Caco-2 (cell line): ENCODE measurements around the gene KMT2C. TPM values are rescaled to one million over a fixed set of nuclear protein-coding genes. Genes with fewer than 3 reads are reported as not detected.
A peak's percentile ranks its signal among the peaks of the same experiment; 100 is the strongest.

Experiments
- BruUV-seq: library from RNA; stranded (reverse); fragments of 400-500 nt; replicated peaks from 2 replicates; lab custom pipeline; 2021; lab: Mats Ljungman, UMichigan
- CTCF ChIA-PET: fragments of 300-600 bp; sonication (Branson Sonifier 250); formaldehyde crosslinking; loops from one replicate; lab custom pipeline; 2022; ENCODE audit warnings: antibody characterized with exemption; lab: Charles Lee
- POLR2A ChIA-PET: fragments of 300-600 bp; sonication (Branson Sonifier 250); formaldehyde crosslinking; loops from one replicate; lab custom pipeline; 2022; ENCODE audit warnings: antibody characterized with exemption; lab: Charles Lee
- DNase-seq, 2 experiments: peaks; one replicate each; pipeline versions ENCODE4 v3.0.0 to v3.0.0-alpha.2; 2020 to 2022
- H3K27me3 ChIP-seq: replicated peaks from 2 replicates; pipeline ENCODE4 v1.6.0; 2011; ENCODE audit warnings: low read length; ENCODE audit not compliant: control insufficient read depth, insufficient read depth
- H3K36me3 ChIP-seq: 2 replicates; pipeline ENCODE4 v1.5.1; 2011; ENCODE audit warnings: low read length; ENCODE audit not compliant: control insufficient read depth, insufficient read depth
- H3K4me1 ChIP-seq: fragments of 250-450 bp; sonication (Bioruptor Pico); 2 replicates; pipeline ENCODE4 v1.5.1; 2020; ENCODE audit warnings: mild to moderate bottlenecking
- H3K4me3 ChIP-seq: 2 replicates; pipeline ENCODE4 v1.5.1; 2011; ENCODE audit warnings: low read depth, mild to moderate bottlenecking, control low read depth, low read length
- H3K9me3 ChIP-seq: fragments of 250-450 bp; sonication (Bioruptor Pico); 2 replicates; pipeline ENCODE4 v1.5.1; 2020; ENCODE audit warnings: mild to moderate bottlenecking, moderate library complexity
- H3K27ac Mint-ChIP-seq: one replicate; pipeline ENCODE4 v1.8.0; 2022; ENCODE audit warnings: mixed read lengths; ENCODE audit not compliant: unreplicated experiment
- H3K27me3 Mint-ChIP-seq: one replicate; pipeline ENCODE4 v1.8.0; 2022; ENCODE audit warnings: mixed read lengths; ENCODE audit not compliant: insufficient read depth, unreplicated experiment
- H3K36me3 Mint-ChIP-seq: one replicate; pipeline ENCODE4 v1.8.0; 2022; ENCODE audit warnings: mild to moderate bottlenecking, mixed read lengths; ENCODE audit not compliant: insufficient read depth, unreplicated experiment
- H3K4me1 Mint-ChIP-seq: one replicate; pipeline ENCODE4 v1.8.0; 2022; ENCODE audit warnings: low read depth, mixed read lengths; ENCODE audit not compliant: unreplicated experiment
- H3K4me3 Mint-ChIP-seq: one replicate; pipeline ENCODE4 v1.8.0; 2022; ENCODE audit warnings: mild to moderate bottlenecking, moderate library complexity, mixed read lengths; ENCODE audit not compliant: unreplicated experiment
- H3K9me3 Mint-ChIP-seq: one replicate; pipeline ENCODE4 v1.8.0; 2022; ENCODE audit warnings: mixed read lengths; ENCODE audit not compliant: unreplicated experiment
- CTCF ChIP-seq, 2 experiments: fragments of 200-600 bp in 1 of 2; IDR thresholded peaks; 1 replicate in 1 of 2; 2 replicates in 1 of 2; pipeline versions ENCODE4 v1.5.1 to v1.8.0; 2011 to 2022; ENCODE audit warnings: antibody characterized with exemption in 1 of 2, control low read depth in 1 of 2, inconsistent platforms in 1 of 2, low read depth in 1 of 2, low read length in 1 of 2, mild to moderate bottlenecking in 1 of 2, moderate library complexity in 1 of 2; ENCODE audit not compliant: insufficient read depth in 1 of 2, severe bottlenecking in 1 of 2, unreplicated experiment in 1 of 2
- intact Hi-C: fragments of 100-400 bp; cut with micrococcal nuclease; formaldehyde crosslinking; loops from one replicate; pipeline ENCODE4 v1.10.0; 2022; ENCODE audit not compliant: unreplicated experiment
- total RNA-seq: library from RNA; stranded (reverse); gene quantifications from 2 replicates; pipeline ENCODE4 v1.2.3, GENCODE V29; 2022

Gene KMT2C
- total RNA-seq, 1 experiment from 2014 or later = 59.5 TPM

- H3K36me3 ChIP-seq = peaks cover 3% of the 10 kb centered on the region
- intact Hi-C loops = loop anchor here (5.0 to 10.0 kb wide), 3 partner anchors 121 to 541 kb away; partner anchors contain the start of genes GALNT11 and PRKAG2
- no peak for DNase-seq
- H3K4me1 ChIP-seq = no peaks in the 10 kb centered on the region
- Mint-ChIP-seq H3K27me3 (no peaks in the 10 kb centered on the region), H3K4me1 (no peaks in the 10 kb centered on the region), H3K9me3 (no peaks in the 10 kb centered on the region), H3K27ac (no peak overlapping the region), H3K4me3 (no peak overlapping the region), H3K36me3 (peaks cover 74% of the 10 kb centered on the region)
- H3K27me3 ChIP-seq = no peaks in the 10 kb centered on the region
- no peaks in the 10 kb centered on the region for H3K9me3 ChIP-seq
- ChIA-PET POLR2A (interaction anchor here (0.5 kb wide), 1 partner anchor 57 kb away, joined by 9 read pairs; no protein-coding TSS in a partner anchor), CTCF (no interaction called here)
- TF ChIP-seq CTCF (IDR thresholded peaks at IDR 0.05; ENCODE audit: insufficient read depth in 1 of 2, low read depth in 1 of 2, low read length in 1 of 2, severe bottlenecking in 1 of 2, unreplicated experiment in 1 of 2) = no peak
- no TSS peak for BruUV-seq
- no peak overlapping the region for H3K4me3 ChIP-seq
Observed at GRCh38 chr7:152148706-152149105, 287.1 kb downstream of the KMT2C start.

- POLR2A ChIA-PET = no interaction called here
- no peaks in the 10 kb centered on the region for H3K9me3 Mint-ChIP-seq
- Histone ChIP-seq H3K36me3 (peaks cover 3% of the 10 kb centered on the region), H3K4me1 (no peaks in the 10 kb centered on the region), H3K9me3 (no peaks in the 10 kb centered on the region), H3K4me3 (no peak overlapping the region), H3K27me3 (no peaks in the 10 kb centered on the region)
- no peak overlapping the region for H3K4me3 Mint-ChIP-seq
- peak; percentile 64 to 65 for TF ChIP-seq CTCF (IDR thresholded peaks at IDR 0.05; ENCODE audit: insufficient read depth in 1 of 2, low read depth in 1 of 2, low read length in 1 of 2, severe bottlenecking in 1 of 2, unreplicated experiment in 1 of 2)
- no TSS peak for BruUV-seq
- H3K27ac Mint-ChIP-seq = no peak overlapping the region
- intact Hi-C loops = loop anchor here (1.0 to 10.0 kb wide), 7 partner anchors 70 to 539 kb away; partner anchors contain the start of genes GALNT11 and PRKAG2
- DNase-seq = peak in 1 of 2 experiments; percentile 62
- H3K4me1 Mint-ChIP-seq = no peaks in the 10 kb centered on the region
- CTCF ChIA-PET = interaction anchor here (0.7 kb wide), 1 partner anchor 283 kb away, joined by 3 read pairs; no protein-coding TSS in a partner anchor
- peaks cover 82% of the 10 kb centered on the region for H3K36me3 Mint-ChIP-seq
- no peaks in the 10 kb centered on the region for H3K27me3 Mint-ChIP-seq
Observed at GRCh38 chr7:152145853-152146466, 289.8 kb downstream of the KMT2C start.

DNA sequence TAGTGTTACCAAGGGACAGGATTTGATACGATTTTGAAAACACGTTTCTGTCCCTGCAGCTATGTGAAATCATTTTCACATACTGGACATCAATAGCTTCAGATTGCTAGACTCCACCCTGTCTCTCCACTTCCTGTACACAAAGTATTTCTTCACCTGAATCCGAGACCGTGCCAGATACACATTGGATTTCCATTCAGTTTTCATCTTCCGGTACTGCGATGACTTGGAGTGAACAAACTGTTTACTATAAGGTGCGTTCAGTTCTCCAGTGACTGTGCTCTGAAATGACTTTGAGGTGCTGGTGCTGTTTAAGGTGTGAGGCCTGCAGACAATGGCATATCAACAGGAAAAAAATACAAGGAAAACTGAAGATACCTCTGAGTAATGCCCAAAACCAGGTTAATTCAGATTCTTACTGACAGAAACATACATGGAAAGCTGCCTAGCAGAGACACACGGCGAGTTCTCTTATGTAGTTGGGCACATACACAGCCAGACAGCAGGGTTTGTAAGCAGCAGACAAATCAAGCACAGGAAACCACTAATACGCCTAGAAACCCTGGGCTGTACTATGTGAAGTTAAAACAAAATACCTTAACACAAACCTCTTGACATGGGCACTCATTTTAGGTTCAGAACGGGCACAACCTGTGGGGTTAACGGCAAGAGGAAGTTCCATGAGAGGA lies 291.1 kb downstream of the KMT2C start:
- ChIA-PET CTCF (interaction anchor here (0.6 kb wide), 1 partner anchor 209 kb away, joined by 3 read pairs; no protein-coding TSS in a partner anchor), POLR2A (no interaction called here)
- TF ChIP-seq CTCF (IDR thresholded peaks at IDR 0.05; ENCODE audit: insufficient read depth in 1 of 2, low read depth in 1 of 2, low read length in 1 of 2, severe bottlenecking in 1 of 2, unreplicated experiment in 1 of 2) = no peak
- Histone ChIP-seq H3K4me3 (no peak overlapping the region), H3K27me3 (no peaks in the 10 kb centered on the region), H3K9me3 (no peaks in the 10 kb centered on the region), H3K4me1 (no peaks in the 10 kb centered on the region), H3K36me3 (peaks cover 3% of the 10 kb centered on the region)
- Mint-ChIP-seq H3K27me3 (no peaks in the 10 kb centered on the region), H3K4me1 (no peaks in the 10 kb centered on the region), H3K36me3 (peaks cover 86% of the 10 kb centered on the region), H3K27ac (no peak overlapping the region), H3K4me3 (no peak overlapping the region), H3K9me3 (no peaks in the 10 kb centered on the region)
- BruUV-seq = no TSS peak
- intact Hi-C loops = loop anchor here (5.0 to 10.0 kb wide), 3 partner anchors 117 to 537 kb away; partner anchors contain the start of genes GALNT11 and PRKAG2
- DNase-seq = no peak
